ENCODE results near the gene KCNQ5. TPM values are rescaled to one million over a fixed set of nuclear protein-coding genes. Genes with fewer than 3 reads are reported as not detected.
A peak's percentile ranks its signal among the peaks of the same experiment; 100 is the strongest.

KCNQ5 gene
- total RNA-seq, 6 donors from 2014 or later: 0.30 to 3.1 (median 0.32) TPM

DNA sequence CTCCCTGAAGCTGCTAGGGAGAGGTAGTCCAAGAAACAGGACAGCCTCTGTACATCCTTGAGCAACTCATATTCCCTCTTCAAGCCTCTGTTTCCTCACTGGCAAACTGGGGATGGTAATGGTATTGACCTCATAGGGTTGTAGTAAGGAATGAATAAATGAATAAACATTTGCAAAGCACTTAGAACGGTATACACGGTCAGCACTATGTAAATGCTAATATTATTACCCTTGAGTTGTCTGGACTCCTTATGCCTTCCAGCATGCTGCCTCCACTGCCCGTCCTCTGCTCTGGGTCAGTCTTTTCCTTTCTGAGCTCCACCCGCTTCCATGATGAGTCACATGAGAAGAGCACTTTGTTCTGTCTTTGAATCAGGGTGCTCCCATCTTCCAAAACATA, 552.8 kb downstream of the KCNQ5 start:
- no peak overlapping the region for H3K4me3 ChIP-seq
- 77 to 86% methylated on average over 4 of the region's 4 CpGs for WGBS, 2 donors

DNA sequence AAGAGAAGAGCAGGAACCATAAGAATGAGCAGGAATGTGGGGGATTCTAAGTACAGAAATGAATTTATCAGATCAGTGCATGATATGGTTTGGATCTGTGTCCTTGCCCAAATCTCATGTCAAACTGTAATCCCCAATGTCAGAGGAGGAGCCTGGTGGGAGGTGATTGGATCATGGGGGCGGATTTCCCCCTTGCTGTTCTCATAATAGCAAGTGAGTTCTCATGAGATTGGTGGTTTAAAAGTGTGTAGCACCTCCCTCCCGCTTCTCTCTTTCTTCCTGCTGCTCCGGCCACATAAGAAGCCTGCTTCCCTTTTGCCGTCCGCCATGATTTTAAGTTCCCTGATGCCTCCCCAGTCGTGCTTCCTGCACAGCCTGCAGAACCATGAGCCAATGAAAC, 554.2 kb downstream of the KCNQ5 start:
- peaks cover 0 to 6% (median 2%) of the 10 kb centered on the region in 4 donors for H3K4me1 ChIP-seq
- ATAC-seq (ENCODE audit: low FRiP score in 2 of 2) (no peak), DNase-seq (no peak)
- no peaks in the 10 kb centered on the region for H3K9me3 ChIP-seq
- H3K36me3 ChIP-seq: no peaks in the 10 kb centered on the region
- no peaks in the 10 kb centered on the region for H3K27me3 ChIP-seq
- TF ChIP-seq EP300 (IDR thresholded peaks at IDR 0.05) (no peak), POLR2AphosphoS5 (IDR thresholded peaks at IDR 0.05) (no peak)
- TF ChIP-seq, protein P1, sequence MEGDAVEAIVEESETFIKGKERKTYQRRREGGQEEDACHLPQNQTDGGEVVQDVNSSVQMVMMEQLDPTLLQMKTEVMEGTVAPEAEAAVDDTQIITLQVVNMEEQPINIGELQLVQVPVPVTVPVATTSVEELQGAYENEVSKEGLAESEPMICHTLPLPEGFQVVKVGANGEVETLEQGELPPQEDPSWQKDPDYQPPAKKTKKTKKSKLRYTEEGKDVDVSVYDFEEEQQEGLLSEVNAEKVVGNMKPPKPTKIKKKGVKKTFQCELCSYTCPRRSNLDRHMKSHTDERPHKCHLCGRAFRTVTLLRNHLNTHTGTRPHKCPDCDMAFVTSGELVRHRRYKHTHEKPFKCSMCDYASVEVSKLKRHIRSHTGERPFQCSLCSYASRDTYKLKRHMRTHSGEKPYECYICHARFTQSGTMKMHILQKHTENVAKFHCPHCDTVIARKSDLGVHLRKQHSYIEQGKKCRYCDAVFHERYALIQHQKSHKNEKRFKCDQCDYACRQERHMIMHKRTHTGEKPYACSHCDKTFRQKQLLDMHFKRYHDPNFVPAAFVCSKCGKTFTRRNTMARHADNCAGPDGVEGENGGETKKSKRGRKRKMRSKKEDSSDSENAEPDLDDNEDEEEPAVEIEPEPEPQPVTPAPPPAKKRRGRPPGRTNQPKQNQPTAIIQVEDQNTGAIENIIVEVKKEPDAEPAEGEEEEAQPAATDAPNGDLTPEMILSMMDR (IDR thresholded peaks at IDR 0.05): no peak
- H3K27ac ChIP-seq: no peak overlapping the region
- WGBS, 2 donors: 79 to 87% methylated on average over 6 of the region's 6 CpGs
- H3K4me3 ChIP-seq: no peak overlapping the region

More for the DNA sequence above, 552.8 kb downstream of the KCNQ5 start:
- Histone ChIP-seq H3K36me3 (no peaks in the 10 kb centered on the region), H3K9me3 (no peaks in the 10 kb centered on the region), H3K27ac (no peak overlapping the region), H3K27me3 (no peaks in the 10 kb centered on the region), H3K4me1 (no peaks in the 10 kb centered on the region)
- TF ChIP-seq EP300 (IDR thresholded peaks at IDR 0.05) (no peak), POLR2AphosphoS5 (IDR thresholded peaks at IDR 0.05) (no peak)
- TF ChIP-seq, protein P1 (IDR thresholded peaks at IDR 0.05): no peak
- DNase-seq (no peak), ATAC-seq (ENCODE audit: low FRiP score in 2 of 2) (no peak)

DNA sequence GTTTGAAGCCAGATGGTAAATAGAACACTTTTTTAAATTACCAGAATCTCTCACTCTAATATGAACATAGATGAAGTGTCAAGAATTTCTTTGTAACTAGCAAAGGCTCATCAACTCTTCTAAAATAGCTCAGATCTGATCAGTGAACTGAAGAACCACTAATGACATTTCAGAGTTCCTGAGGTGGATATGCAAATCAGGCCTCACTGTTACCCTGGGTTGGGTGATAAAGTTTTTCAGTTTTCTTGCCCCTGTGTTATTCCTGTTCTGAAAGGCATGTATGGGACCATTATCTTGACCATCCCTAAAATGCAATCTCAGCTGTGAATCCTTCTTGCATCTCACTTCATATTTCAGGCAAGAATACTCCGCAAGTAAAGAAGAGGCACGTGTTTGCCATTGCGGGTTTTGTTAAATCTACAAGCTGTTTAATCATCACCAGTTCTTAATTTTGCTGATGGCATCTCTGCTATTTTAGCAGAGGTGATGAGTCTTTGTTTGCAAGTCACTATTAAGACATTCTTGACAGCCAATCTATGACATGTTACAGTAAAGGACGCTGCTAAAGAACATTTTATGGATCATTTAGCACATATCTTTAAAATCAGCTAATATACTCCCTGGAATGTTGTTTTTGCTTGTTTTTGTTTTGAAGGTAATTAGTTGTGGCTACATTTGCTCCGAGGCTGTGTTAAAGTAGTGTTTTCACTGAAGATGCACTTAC, 555.5 kb downstream of the KCNQ5 start:
- no peak for ATAC-seq (ENCODE audit: low FRiP score in 2 of 2)
- no peak for DNase-seq
- Histone ChIP-seq H3K36me3 (no peaks in the 10 kb centered on the region), H3K27me3 (no peaks in the 10 kb centered on the region), H3K4me1 (peaks cover 0 to 6% (median 2%) of the 10 kb centered on the region in 4 donors), H3K9me3 (no peaks in the 10 kb centered on the region), H3K4me3 (no peak overlapping the region), H3K27ac (no peak overlapping the region)
- 73 to 88% methylated on average over 5 of the region's 5 CpGs for WGBS, 2 donors
- no peak for TF ChIP-seq POLR2A (IDR thresholded peaks at IDR 0.05)
- no peak for TF ChIP-seq EP300 (IDR thresholded peaks at IDR 0.05)

DNA sequence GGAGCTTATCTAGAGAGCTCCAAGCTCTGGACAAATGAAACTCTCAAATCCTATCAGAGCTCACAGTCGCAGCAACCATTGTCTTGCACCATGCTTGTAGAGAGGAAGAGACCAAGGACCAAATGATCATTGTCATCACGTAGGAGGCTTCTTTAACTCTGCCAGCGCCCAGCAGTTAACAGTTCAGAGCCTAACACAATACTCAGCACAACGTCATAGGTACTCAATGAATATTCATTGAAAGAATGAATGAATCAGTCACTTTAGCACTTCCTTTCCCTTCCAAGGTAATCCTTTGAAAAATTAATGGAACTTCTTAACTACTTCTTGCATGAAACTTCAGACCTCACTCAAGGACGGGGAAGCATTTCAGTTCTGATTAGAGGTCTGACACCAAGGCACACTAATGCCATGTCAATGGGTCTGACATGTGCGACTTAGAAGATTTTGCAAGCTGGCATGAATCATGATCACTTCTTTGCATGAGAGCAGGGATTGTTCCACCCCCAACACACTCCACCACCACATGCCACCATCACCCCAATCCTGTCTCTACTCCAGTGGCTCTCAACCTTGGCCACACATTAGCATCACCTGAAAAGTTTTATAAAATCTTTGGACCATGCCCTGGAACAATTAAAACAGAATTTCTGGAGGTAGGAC, 558.3 kb downstream of the KCNQ5 start:
- Histone ChIP-seq H3K27ac (no peak overlapping the region), H3K4me1 (peaks cover 0 to 6% (median 2%) of the 10 kb centered on the region in 4 donors), H3K36me3 (no peaks in the 10 kb centered on the region), H3K27me3 (no peaks in the 10 kb centered on the region), H3K4me3 (peak overlapping the region in 1 of 4 donors; percentile 34), H3K9me3 (no peaks in the 10 kb centered on the region)
- TF ChIP-seq POLR2A (IDR thresholded peaks at IDR 0.05): no peak
- TF ChIP-seq, protein P1 (IDR thresholded peaks at IDR 0.05): no peak
- no peak for TF ChIP-seq POLR2AphosphoS5 (IDR thresholded peaks at IDR 0.05)
- TF ChIP-seq EP300 (IDR thresholded peaks at IDR 0.05): no peak
- no peak for ATAC-seq (ENCODE audit: low FRiP score in 2 of 2)
- WGBS, 2 donors: 77 to 82% methylated on average over 6 of the region's 6 CpGs
- DNase-seq: no peak

DNA sequence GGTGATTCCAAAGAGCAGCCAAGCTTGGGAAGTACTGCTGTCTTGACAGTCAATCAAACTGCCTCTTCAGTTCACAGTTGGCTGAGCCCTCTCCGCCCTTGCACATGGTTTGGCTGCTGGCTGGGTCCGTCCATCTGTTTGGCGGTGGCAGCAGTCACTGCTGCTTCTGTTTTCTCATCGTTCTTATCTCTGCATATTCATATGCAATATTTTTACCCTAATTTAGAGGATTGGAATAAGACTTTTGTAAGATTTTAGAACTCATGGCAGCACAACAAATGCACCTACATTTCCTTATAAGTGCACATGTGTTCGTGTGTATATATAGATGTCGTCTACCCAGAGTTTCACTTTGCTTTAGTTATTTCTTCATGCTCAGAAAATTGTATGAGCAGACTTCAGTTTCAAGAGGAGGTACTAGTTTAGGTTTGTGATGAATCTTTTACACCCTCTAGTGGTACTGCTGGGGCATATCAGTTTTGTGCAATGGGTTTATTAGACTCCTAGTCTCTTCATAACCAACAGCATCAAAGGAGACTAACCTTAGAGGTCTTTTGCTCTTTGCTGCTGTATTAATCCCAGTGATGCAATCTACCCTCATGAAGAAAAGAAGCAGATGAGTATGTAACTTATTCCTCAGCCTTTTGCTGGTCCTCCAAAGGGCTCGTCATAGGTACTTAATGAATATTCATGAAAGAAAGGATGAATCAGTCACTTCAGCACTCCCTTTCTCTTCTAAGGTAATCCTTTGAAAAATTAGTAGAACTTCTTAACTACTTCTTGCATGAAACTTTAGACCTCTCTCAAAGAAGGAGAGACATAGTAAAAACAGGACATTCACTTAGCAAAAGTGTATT, 559.1 kb downstream of the KCNQ5 start:
- Histone ChIP-seq H3K36me3 (no peaks in the 10 kb centered on the region), H3K9me3 (no peaks in the 10 kb centered on the region), H3K27ac (no peak overlapping the region), H3K27me3 (no peaks in the 10 kb centered on the region), H3K4me3 (peak overlapping the region in 2 of 4 donors; percentile 31 to 34), H3K4me1 (peaks cover 0 to 6% (median 2%) of the 10 kb centered on the region in 4 donors)
- WGBS, 2 donors: 24 to 28% methylated on average over 7 of the region's 7 CpGs
- DNase-seq (no peak), ATAC-seq (ENCODE audit: low FRiP score in 2 of 2) (peak; percentile 76 to 89)
- TF ChIP-seq, protein P1 (IDR thresholded peaks at IDR 0.05): peak; percentile 63 to 83 (median 74)
- TF ChIP-seq POLR2AphosphoS5 (IDR thresholded peaks at IDR 0.05): no peak
